HepG2 (cell line): ENCODE measurements around the gene TRIM44.

Experiments
- CBFB ChIP-seq: sonication (generic); formaldehyde crosslinking; IDR thresholded peaks from 2 replicates; pipeline ENCODE4 v1.4.0; 2020; ENCODE audit warnings: missing genetic modification reagents
- EP300 ChIP-seq, 3 experiments: sonication (generic) in 1 of 3; formaldehyde crosslinking in 1 of 3; IDR thresholded peaks; 2 replicates each; pipeline versions ENCODE4 v1.5.1 to v1.6.1; 2011 to 2020; ENCODE audit warnings: low read depth in 2 of 3, low read length in 2 of 3, borderline replicate concordance in 1 of 3, improper control_type of control experiment in 1 of 3, mild to moderate bottlenecking in 1 of 3, missing genetic modification reagents in 1 of 3, moderate library complexity in 1 of 3
- HBP1 ChIP-seq: IDR thresholded peaks from 2 replicates; pipeline ENCODE4 v1.6.1; 2016; ENCODE audit warnings: low read depth, control low read depth
- MAX ChIP-seq: IDR thresholded peaks from 2 replicates; pipeline ENCODE4 v1.6.1; 2012; ENCODE audit warnings: inconsistent platforms
- MBNL3 ChIP-seq: fragments of 250-450 bp; sonication (Bioruptor Pico); conservative IDR thresholded peaks from 2 replicates; pipeline ENCODE4 v1.8.0; 2022; ENCODE audit warnings: mild to moderate bottlenecking, inconsistent platforms
- NFYC ChIP-seq: IDR thresholded peaks from 2 replicates; pipeline ENCODE4 v1.6.1; 2016; ENCODE audit warnings: missing genetic modification reagents, missing compliant biosample characterization
- PHF8 ChIP-seq: sonication (generic); formaldehyde crosslinking; IDR thresholded peaks from 2 replicates; pipeline ENCODE4 v1.5.0; 2020; ENCODE audit warnings: missing genetic modification reagents
- TCF7L2 ChIP-seq: IDR thresholded peaks from 2 replicates; pipeline ENCODE4 v1.6.1; 2011; ENCODE audit warnings: mild to moderate bottlenecking, low read depth, low read length, moderate library complexity
- THAP8 ChIP-seq: sonication (generic); formaldehyde crosslinking; IDR thresholded peaks from 2 replicates; pipeline ENCODE4 v1.5.1; 2020; ENCODE audit warnings: missing genetic modification reagents, mild to moderate bottlenecking, borderline replicate concordance
- YEATS4 ChIP-seq: sonication (generic); formaldehyde crosslinking; IDR thresholded peaks from 2 replicates; pipeline ENCODE4 v1.4.0; 2020; ENCODE audit warnings: missing genetic modification reagents, borderline replicate concordance
- ZNF761 ChIP-seq: sonication (generic); formaldehyde crosslinking; conservative IDR thresholded peaks from 2 replicates; pipeline ENCODE4 v1.4.0; 2020; ENCODE audit warnings: mild to moderate bottlenecking, missing genetic modification reagents
- TF ChIP-seq, protein P1 (sequence below): sonication (generic); formaldehyde crosslinking; IDR thresholded peaks from 2 replicates; pipeline ENCODE4 v1.5.0; 2020; ENCODE audit warnings: mild to moderate bottlenecking, missing genetic modification reagents, moderate library complexity

DNA sequence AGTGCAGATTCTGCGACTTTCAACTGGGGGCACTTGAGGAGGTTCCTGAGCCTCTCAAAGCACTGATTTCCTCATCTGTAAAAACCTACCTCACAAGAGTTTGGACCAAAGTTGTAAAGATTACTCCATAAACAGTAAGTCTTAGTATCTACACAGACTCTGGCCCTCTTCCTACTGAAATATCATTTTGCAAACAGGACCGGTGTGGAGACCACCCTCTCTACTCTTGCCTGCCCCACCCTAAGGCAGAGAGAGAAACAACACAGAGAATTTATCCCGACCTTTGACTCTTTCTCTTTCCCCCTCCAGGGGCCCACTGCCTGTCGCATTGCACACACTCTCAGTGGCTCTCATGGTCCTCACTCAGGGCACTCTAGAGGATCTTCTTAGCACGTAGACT is 163.4 kb downstream of the TRIM44 start:
- no peak for TF ChIP-seq MAX
- TF ChIP-seq NFYC (CRISPR knock-in tag), result no peak
- no peak for TF ChIP-seq ZNF761 (CRISPR knock-in tag)
- TF ChIP-seq, protein P1, sequence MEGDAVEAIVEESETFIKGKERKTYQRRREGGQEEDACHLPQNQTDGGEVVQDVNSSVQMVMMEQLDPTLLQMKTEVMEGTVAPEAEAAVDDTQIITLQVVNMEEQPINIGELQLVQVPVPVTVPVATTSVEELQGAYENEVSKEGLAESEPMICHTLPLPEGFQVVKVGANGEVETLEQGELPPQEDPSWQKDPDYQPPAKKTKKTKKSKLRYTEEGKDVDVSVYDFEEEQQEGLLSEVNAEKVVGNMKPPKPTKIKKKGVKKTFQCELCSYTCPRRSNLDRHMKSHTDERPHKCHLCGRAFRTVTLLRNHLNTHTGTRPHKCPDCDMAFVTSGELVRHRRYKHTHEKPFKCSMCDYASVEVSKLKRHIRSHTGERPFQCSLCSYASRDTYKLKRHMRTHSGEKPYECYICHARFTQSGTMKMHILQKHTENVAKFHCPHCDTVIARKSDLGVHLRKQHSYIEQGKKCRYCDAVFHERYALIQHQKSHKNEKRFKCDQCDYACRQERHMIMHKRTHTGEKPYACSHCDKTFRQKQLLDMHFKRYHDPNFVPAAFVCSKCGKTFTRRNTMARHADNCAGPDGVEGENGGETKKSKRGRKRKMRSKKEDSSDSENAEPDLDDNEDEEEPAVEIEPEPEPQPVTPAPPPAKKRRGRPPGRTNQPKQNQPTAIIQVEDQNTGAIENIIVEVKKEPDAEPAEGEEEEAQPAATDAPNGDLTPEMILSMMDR (CRISPR knock-in tag), result no peak
- no peak for TF ChIP-seq PHF8 (CRISPR knock-in tag)
- no peak for TF ChIP-seq TCF7L2
- TF ChIP-seq EP300 (IDR thresholded peaks at IDR 0.05; ENCODE audit: low read depth in 2 of 2, low read length in 2 of 2), result no peak
- no peak for TF ChIP-seq EP300 (CRISPR knock-in tag; IDR thresholded peaks at IDR 0.05; ENCODE audit: borderline replicate concordance)
- TF ChIP-seq CBFB (CRISPR knock-in tag), result no peak
- no peak for TF ChIP-seq THAP8 (CRISPR knock-in tag)
- TF ChIP-seq MBNL3 (CRISPR knock-in tag), result no peak
- no peak for TF ChIP-seq HBP1 (CRISPR knock-in tag)
- TF ChIP-seq YEATS4 (CRISPR knock-in tag), result no peak
